NCI-H82 treated with DMSO at 0.1 percent for 48 hours (cell line): ENCODE measurements around the gene NDUFS6.
"Not testable (repeated sequence)": the region's sequence is repeated elsewhere in the genome, so short reads cannot be mapped to it uniquely, and the experiment has no call there.

ENCODE experiments used
- DNase-seq: peaks from one replicate; lab custom pipeline; 2025; ENCODE audit not compliant: unreplicated experiment; lab: John Stamatoyannopoulos, UW

The NDUFS6 gene

GRCh38 chr5:1814183-1815020 lies 13.2 kb downstream of the NDUFS6 start:
- DNase-seq, result no peak

GRCh38 chr5:1815071-1815786 lies 14.0 kb downstream of the NDUFS6 start:
- no peak for DNase-seq

- no peak for DNase-seq
Measured at GRCh38 chr5:1815881-1816292, 14.7 kb downstream of the NDUFS6 start.

- DNase-seq, result not testable (repeated sequence)
Measured at GRCh38 chr5:1816495-1817089, 15.4 kb downstream of the NDUFS6 start.

DNA sequence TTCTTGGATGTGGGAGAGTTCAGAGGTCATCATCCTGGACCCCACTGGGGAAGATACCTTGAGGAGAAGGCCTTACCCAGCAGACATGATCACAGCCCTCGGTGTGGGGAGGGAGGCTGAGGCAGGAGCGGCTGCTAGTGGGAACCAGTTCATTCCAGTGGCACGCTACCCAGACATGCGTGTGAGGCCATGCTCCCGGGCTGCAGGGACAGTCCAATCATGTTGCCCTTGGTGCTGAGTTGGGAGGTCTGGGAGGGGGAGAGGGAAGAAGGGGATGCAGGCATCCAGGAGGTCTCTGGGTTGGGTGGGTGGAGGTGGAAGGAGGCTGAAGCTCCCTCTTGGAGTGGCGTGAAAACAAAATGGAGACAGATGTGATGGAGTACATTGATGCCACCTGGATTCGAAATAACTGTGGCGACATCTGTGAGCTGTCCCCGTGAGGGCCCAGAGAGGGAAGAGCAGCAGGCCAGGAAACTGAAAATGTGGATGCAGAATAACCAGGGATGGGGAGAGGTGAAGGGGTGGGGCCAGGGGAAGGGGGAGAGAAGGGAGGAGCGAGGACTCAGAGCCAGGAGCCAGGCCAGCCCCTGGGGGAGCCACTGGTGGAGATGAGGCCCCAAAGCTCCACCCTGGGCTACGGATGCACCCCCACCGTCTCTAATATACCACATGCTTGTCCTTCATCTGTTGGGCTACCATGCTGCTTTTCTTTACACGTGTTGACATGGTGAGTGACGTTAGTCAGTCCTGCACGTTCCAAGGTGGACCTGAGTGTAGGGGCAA lies 16.2 kb downstream of the NDUFS6 start:
- no peak for DNase-seq

GRCh38 chr5:1818784-1819183 lies 17.6 kb downstream of the NDUFS6 start:
- no peak for DNase-seq

GRCh38 chr5:1819458-1819857 lies 18.3 kb downstream of the NDUFS6 start:
- DNase-seq, result no peak

DNA sequence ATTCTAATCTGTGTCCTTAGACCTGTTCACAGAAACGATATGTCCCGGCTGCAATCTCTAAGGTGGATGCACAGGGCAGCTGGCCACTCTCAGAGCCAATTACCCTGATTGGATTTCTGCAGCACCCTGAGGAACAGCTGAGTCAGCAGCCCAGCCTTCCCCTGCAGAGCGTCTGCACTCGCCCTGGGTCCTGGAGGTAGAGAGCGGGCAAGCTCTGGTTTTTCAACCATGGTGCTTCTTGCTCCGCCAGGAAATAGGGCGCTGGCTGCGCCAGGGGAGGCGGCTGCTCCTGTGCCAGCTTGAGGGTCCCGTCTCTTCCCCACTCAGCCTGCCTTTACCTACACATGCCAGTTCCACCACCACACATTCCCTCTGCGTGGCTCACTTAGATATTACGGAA lies 19.2 kb downstream of the NDUFS6 start:
- DNase-seq, result no peak

GRCh38 chr5:1820926-1821325 lies 19.7 kb downstream of the NDUFS6 start:
- DNase-seq, result no peak

DNA sequence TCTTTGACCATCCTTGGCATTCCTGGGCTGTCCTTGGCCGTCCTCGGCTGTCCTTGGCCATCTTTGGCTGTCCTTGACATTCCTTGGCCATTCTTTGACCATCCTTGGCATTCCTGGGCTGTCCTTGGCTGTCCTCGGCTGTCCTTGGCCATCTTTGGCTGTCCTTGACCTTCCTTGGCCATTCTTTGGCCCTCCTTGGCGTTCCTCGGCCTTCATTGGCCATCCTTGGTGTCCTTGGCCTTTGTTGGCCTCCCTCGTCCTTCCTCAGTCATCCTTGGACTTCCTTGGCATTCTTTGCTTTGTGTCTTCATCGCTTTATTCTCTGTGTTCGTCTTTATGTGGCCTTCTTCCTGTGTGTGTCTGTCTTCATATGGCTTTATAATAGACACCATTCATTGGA lies 20.7 kb downstream of the NDUFS6 start:
- DNase-seq, result no peak

GRCh38 chr5:1823381-1824034 lies 22.3 kb downstream of the NDUFS6 start:
- DNase-seq, result no peak

GRCh38 chr5:1824109-1824821 lies 23.1 kb downstream of the NDUFS6 start:
- no peak for DNase-seq

- no peak for DNase-seq
Measured at GRCh38 chr5:1824903-1825841, 24.0 kb downstream of the NDUFS6 start.

GRCh38 chr5:1826235-1826980 lies 25.2 kb downstream of the NDUFS6 start:
- DNase-seq, result no peak

DNA sequence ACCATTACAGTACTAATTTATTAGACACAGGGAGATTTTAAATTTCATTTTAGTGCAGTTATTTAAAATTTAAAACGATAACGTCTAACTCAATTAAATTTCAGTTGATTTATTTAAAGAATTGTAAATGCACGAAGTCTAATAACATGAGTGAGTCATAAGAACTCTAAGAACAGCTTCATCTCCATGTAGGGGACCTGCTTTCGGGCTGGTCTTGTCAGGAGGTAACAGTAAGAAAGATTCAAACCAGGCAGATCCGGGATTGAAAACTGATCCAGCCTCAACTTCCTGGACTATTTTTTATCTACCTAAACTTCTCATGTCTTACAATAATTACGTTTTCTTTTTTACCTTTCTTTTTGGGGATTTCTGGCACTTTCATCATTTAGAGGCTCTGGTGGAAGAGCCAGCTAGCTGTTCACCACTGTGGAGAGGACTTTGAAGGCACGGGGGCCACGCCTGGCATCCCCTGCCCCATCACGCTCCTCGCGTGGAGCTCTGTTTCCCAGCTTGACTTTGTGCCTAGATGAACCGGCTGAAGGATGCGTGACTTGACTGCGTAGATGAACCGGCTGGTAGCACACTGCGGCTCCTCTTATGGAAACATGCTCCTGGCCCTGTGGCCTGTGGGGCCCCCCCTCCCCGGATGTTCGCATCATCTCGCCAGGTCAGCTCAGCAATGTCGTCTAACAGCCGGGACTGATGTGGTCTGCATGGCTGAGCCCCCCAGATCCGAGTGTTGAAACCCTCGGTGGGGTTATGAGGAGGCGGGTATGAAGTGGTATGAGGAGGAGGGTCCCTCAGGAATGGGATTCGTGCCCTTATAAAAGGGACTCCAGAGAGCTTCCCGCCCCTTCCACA lies 26.0 kb downstream of the NDUFS6 start:
- no peak for DNase-seq

GRCh38 chr5:1827886-1828397 lies 26.7 kb downstream of the NDUFS6 start:
- DNase-seq, result no peak

GRCh38 chr5:1830571-1831228 lies 29.5 kb downstream of the NDUFS6 start:
- DNase-seq, result no peak
